Tibial nerve (tissue), 3 donors: ENCODE results near the gene SIGLEC7.

ENCODE experiments used
- POLR2A ChIP-seq, 2 donors: fragments of 450-650 bp; IDR thresholded peaks; one replicate each; pipeline ENCODE4 v1.6.1; 2017; ENCODE audit warnings: antibody characterized with exemption in 2 of 2, mild to moderate bottlenecking in 2 of 2, moderate library complexity in 2 of 2
- TF ChIP-seq, protein P1 (sequence below), 5 experiments: fragments of 200-600 bp in 3 of 5; fragments of 450-650 bp in 2 of 5; sonication (generic) in 3 of 5; IDR thresholded peaks; one replicate each; pipeline ENCODE4 v1.5.1; 2016 to 2019; ENCODE audit warnings: antibody characterized with exemption in 5 of 5, mild to moderate bottlenecking in 3 of 5, moderate library complexity in 2 of 5

DNA sequence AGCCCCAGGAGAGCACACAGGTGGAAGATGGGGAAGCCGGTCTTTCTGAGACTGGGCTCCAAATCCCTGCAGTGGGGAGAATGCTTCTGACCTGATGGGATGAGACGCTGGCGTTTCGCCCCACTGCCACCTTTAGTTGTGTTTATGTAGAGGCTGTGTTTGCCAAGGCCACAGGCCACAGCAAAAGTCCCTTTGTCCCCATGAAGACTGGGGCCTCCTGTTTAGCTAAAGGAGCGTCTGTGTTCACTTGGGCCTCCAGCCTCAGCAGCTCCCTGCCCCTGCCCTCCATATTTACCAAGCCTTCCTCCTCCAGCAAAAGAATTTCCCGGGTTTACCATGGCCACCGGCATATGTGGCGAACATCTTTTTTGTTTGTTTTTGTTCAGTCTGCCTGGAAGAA is 49.0 kb upstream of the SIGLEC7 start:
- TF ChIP-seq, protein P1, sequence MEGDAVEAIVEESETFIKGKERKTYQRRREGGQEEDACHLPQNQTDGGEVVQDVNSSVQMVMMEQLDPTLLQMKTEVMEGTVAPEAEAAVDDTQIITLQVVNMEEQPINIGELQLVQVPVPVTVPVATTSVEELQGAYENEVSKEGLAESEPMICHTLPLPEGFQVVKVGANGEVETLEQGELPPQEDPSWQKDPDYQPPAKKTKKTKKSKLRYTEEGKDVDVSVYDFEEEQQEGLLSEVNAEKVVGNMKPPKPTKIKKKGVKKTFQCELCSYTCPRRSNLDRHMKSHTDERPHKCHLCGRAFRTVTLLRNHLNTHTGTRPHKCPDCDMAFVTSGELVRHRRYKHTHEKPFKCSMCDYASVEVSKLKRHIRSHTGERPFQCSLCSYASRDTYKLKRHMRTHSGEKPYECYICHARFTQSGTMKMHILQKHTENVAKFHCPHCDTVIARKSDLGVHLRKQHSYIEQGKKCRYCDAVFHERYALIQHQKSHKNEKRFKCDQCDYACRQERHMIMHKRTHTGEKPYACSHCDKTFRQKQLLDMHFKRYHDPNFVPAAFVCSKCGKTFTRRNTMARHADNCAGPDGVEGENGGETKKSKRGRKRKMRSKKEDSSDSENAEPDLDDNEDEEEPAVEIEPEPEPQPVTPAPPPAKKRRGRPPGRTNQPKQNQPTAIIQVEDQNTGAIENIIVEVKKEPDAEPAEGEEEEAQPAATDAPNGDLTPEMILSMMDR (IDR thresholded peaks at IDR 0.05): no peak
- no peak for TF ChIP-seq POLR2A (IDR thresholded peaks at IDR 0.05)
